Upper lobe of left lung (tissue), 6 donors: ENCODE data around the gene STAMBP. TPM values are rescaled to one million over a fixed set of nuclear protein-coding genes. Genes with fewer than 3 reads are reported as not detected.

Experiments
- ATAC-seq, 2 donors: fragments of 200-7000 bp; cut with Tn5 transposase; one replicate each; pipeline ENCODE4 v1.9.1; 2022; ENCODE audit warnings: mild to moderate bottlenecking in 2 of 2, moderate library complexity in 2 of 2; ENCODE audit not compliant: low FRiP score in 2 of 2
- DNase-seq, 2 donors: peaks; one replicate each; pipeline ENCODE4 v3.0.0-alpha.2; 2019 to 2020
- H3K27ac ChIP-seq, 4 donors: fragments of 200-600 bp; sonication (generic); one replicate each; pipeline ENCODE4 v1.5.1; 2016 to 2019
- H3K27me3 ChIP-seq, 4 donors: fragments of 200-600 bp; sonication (generic); one replicate each; pipeline ENCODE4 v1.5.1; 2017 to 2019
- H3K36me3 ChIP-seq, 4 donors: fragments of 200-600 bp; sonication (generic); one replicate each; pipeline ENCODE4 v1.5.1; 2016 to 2019
- H3K4me1 ChIP-seq, 4 donors: fragments of 200-600 bp; sonication (generic); one replicate each; pipeline ENCODE4 v1.5.1; 2018 to 2019
- H3K4me3 ChIP-seq, 4 donors: fragments of 200-600 bp; sonication (generic); one replicate each; pipeline ENCODE4 v1.5.1; 2017 to 2019; ENCODE audit warnings: mild to moderate bottlenecking in 2 of 4, moderate library complexity in 1 of 4
- H3K9me3 ChIP-seq, 4 donors: fragments of 200-600 bp; sonication (generic); one replicate each; pipeline ENCODE4 v1.5.1; 2018 to 2019
- EP300 ChIP-seq, 4 donors: sonication (generic); formaldehyde crosslinking; IDR thresholded peaks; one replicate each; pipeline ENCODE4 v1.5.1; 2017; ENCODE audit warnings: antibody characterized with exemption in 4 of 4, control low read depth in 2 of 4
- POLR2A ChIP-seq, 4 donors: fragments of 450-650 bp; IDR thresholded peaks; one replicate each; pipeline ENCODE4 v1.5.1; 2016 to 2017; ENCODE audit warnings: antibody characterized with exemption in 4 of 4, mild to moderate bottlenecking in 2 of 4
- POLR2AphosphoS5 ChIP-seq, 2 donors: sonication (generic); formaldehyde crosslinking; IDR thresholded peaks; one replicate each; pipeline ENCODE4 v1.5.1; 2017; ENCODE audit warnings: antibody characterized with exemption in 2 of 2
- WGBS, 2 donors: methylation state at CpG; one replicate each; pipeline ENCODE4 v1.1.5; 2017 to 2018; 5-methylcytosine and 5-hydroxymethylcytosine counted together
- total RNA-seq, 6 donors: library from RNA; depleted of rRNA in 4 of 6; stranded (reverse); fragments of >200 nt in 4 of 6; gene quantifications; one replicate each; pipeline versions ENCODE4 v1.1.0 to v1.2.1, GENCODE V29; 2016 to 2021
- TF ChIP-seq, protein P1 (sequence below), 6 experiments: fragments of 450-650 bp in 4 of 6; fragments of 200-600 bp in 2 of 6; sonication (generic) in 2 of 6; IDR thresholded peaks; one replicate each; pipeline ENCODE4 v1.5.1; 2016 to 2019; ENCODE audit warnings: antibody characterized with exemption in 6 of 6
- donor health status: DM: no; HTN: no; CAD: no; lungs with moderate emphysema.
- donor health status: DM: no; HTN: yes; CAD: no; lungs with severe emphysema.

The STAMBP gene
- total RNA-seq, 6 donors from 2014 or later: 22.8 to 41.7 (median 28.3) TPM

DNA sequence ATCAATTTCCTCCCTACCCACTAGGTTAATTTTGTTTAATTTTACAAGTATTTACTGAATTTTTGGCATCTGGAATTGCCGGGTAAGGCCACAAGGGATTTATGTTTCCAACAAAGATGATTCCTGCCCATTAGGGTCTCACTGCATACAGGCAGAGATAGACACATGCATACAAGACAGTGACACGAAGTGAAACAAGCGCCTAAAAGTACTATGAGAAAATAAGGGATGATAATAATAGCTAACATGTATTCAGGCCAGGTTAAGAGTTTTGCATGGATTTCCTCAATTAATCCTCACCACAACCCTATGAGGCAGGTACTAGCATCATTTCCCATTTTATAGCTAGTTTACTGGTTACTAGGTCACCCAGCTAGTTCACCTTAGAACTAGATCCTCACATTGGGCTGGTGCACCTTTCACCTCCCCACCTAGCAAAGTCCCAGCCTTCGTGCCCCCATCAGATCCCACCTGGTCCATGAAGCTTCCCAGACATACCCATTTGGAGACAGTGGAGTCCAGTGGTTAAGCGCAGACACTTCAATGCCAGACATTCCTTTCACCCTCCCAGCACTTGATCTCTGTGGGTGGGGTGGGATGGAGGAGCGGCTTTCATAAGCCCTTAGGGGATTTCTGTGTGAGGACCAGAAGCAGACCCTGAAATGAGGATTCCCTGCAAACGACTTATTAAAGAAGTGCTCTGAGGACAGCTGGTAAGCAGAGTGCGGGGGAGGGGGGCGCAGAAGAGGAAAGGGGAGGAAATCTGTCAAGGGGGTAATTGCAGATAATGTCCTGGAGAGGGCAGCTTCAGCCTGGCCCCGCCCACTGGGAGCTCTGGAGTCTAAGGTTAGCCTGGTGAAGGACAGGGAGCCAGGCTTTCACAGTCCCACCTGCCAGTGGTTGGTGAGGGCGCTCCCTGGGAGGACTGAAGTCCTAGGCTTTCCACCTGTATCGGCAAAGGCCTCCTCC lies 92.1 kb downstream of the STAMBP start:
- no peak overlapping the region for H3K27ac ChIP-seq
- no peaks in the 10 kb centered on the region for H3K36me3 ChIP-seq
- DNase-seq (peak in 1 of 2 donors; percentile 47), ATAC-seq (peak in 1 of 2 donors; percentile 39)
- 51 to 60% methylated on average over 11 to 12 of the region's 12 CpGs for WGBS, 2 donors
- peaks cover under 1 to 6% (median 2%) of the 10 kb centered on the region in 4 donors for H3K4me1 ChIP-seq
- no peaks in the 10 kb centered on the region for H3K9me3 ChIP-seq
- H3K27me3 ChIP-seq: no peaks in the 10 kb centered on the region
- no peak overlapping the region for H3K4me3 ChIP-seq
- no peak for TF ChIP-seq POLR2A (IDR thresholded peaks at IDR 0.05)
- no peak for TF ChIP-seq POLR2AphosphoS5 (IDR thresholded peaks at IDR 0.05)
- TF ChIP-seq EP300 (IDR thresholded peaks at IDR 0.05): no peak
- TF ChIP-seq, protein P1, sequence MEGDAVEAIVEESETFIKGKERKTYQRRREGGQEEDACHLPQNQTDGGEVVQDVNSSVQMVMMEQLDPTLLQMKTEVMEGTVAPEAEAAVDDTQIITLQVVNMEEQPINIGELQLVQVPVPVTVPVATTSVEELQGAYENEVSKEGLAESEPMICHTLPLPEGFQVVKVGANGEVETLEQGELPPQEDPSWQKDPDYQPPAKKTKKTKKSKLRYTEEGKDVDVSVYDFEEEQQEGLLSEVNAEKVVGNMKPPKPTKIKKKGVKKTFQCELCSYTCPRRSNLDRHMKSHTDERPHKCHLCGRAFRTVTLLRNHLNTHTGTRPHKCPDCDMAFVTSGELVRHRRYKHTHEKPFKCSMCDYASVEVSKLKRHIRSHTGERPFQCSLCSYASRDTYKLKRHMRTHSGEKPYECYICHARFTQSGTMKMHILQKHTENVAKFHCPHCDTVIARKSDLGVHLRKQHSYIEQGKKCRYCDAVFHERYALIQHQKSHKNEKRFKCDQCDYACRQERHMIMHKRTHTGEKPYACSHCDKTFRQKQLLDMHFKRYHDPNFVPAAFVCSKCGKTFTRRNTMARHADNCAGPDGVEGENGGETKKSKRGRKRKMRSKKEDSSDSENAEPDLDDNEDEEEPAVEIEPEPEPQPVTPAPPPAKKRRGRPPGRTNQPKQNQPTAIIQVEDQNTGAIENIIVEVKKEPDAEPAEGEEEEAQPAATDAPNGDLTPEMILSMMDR (IDR thresholded peaks at IDR 0.05): peak in 3 of 6 experiments; percentile 12 to 37 (median 28)

GRCh38 chr2:73921581-73921980 lies 92.8 kb downstream of the STAMBP start:
- no peak overlapping the region for H3K27ac ChIP-seq
- no peak overlapping the region for H3K4me3 ChIP-seq
- H3K4me1 ChIP-seq: peaks cover 5 to 12% (median 7%) of the 10 kb centered on the region in 4 donors
- no peak for ATAC-seq
- no peak for DNase-seq
- TF ChIP-seq, protein P1 (IDR thresholded peaks at IDR 0.05): no peak
- no peak for TF ChIP-seq POLR2A (IDR thresholded peaks at IDR 0.05)
- TF ChIP-seq POLR2AphosphoS5 (IDR thresholded peaks at IDR 0.05): no peak
- TF ChIP-seq EP300 (IDR thresholded peaks at IDR 0.05): no peak
- 86 to 87% methylated on average over 8 to 9 of the region's 9 CpGs for WGBS, 2 donors
- H3K36me3 ChIP-seq: no peaks in the 10 kb centered on the region
- H3K9me3 ChIP-seq: no peaks in the 10 kb centered on the region
- no peaks in the 10 kb centered on the region for H3K27me3 ChIP-seq

- 40 to 54% methylated on average over 5 of the region's 5 CpGs for WGBS, 2 donors
- DNase-seq (no peak), ATAC-seq (no peak)
- H3K4me1 ChIP-seq: peaks cover 7 to 17% (median 12%) of the 10 kb centered on the region in 4 donors
- H3K36me3 ChIP-seq: no peaks in the 10 kb centered on the region
- no peak overlapping the region for H3K4me3 ChIP-seq
- TF ChIP-seq, protein P1 (IDR thresholded peaks at IDR 0.05): no peak
- TF ChIP-seq POLR2A (IDR thresholded peaks at IDR 0.05) (no peak), POLR2AphosphoS5 (IDR thresholded peaks at IDR 0.05) (no peak), EP300 (IDR thresholded peaks at IDR 0.05) (no peak)
- no peaks in the 10 kb centered on the region for H3K27me3 ChIP-seq
- H3K9me3 ChIP-seq: no peaks in the 10 kb centered on the region
- no peak overlapping the region for H3K27ac ChIP-seq
Observed at GRCh38 chr2:73922681-73923080, 93.9 kb downstream of the STAMBP start.

Other genes starting within 250 kb of the STAMBP start
- gene NAT8, start 186.5 kb upstream of the STAMBP start, total RNA-seq: not detected
- gene TPRKB, start 91.6 kb upstream of the STAMBP start, total RNA-seq: 10 to 100 TPM in 4 of 6 donors, 1 to 10 TPM in 2; 4.7 to 19.0 (median 13.4) TPM
- gene DUSP11, start 48.9 kb upstream of the STAMBP start, total RNA-seq: 10 to 100 TPM; 14.2 to 40.9 (median 19.7) TPM
- gene C2orf78, start 44.8 kb upstream of the STAMBP start, total RNA-seq: not detected
- gene ACTG2, start 64.0 kb downstream of the STAMBP start, total RNA-seq: 10 to 100 TPM; 10.8 to 65.3 (median 27.2) TPM
- gene DGUOK, start 97.9 kb downstream of the STAMBP start, total RNA-seq: 10 to 100 TPM; 25.1 to 38.5 (median 34.9) TPM
- 10 to 100 TPM; 17.3 to 53.4 (median 23.6) TPM for gene TET3, start 155.9 kb downstream of the STAMBP start, total RNA-seq